Kidney (tissue), 14 donors: Measurements from ENCODE around the gene ZNF217. TPM values are rescaled to one million over a fixed set of nuclear protein-coding genes. Genes with fewer than 3 reads are reported as not detected.

Experiments
- DNase-seq, 5 donors: peaks; one replicate each; pipeline ENCODE4 v3.0.0-alpha.2; 2013 to 2020
- FAIRE-seq: peaks from 2 replicates; lab custom pipeline; 2012; peaks lifted over from hg19 to GRCh38; lab: Jason Lieb, UNC
- H3K27ac ChIP-seq, 2 donors: one replicate each; pipeline ENCODE4 v1.7.0; 2013; ENCODE audit warnings: low read depth in 2 of 2, low read length in 2 of 2, inconsistent platforms in 1 of 2
- H3K27me3 ChIP-seq: one replicate; pipeline ENCODE4 v1.7.1; 2013; ENCODE audit warnings: low read length, inconsistent platforms; ENCODE audit not compliant: control insufficient read depth, insufficient read depth
- H3K36me3 ChIP-seq, 3 donors: one replicate each; pipeline versions ENCODE4 v1.7.0 to v1.7.1; 2013; ENCODE audit warnings: low read length in 3 of 3, control low read depth in 1 of 3, inconsistent platforms in 1 of 3; ENCODE audit not compliant: insufficient read depth in 3 of 3, control insufficient read depth in 2 of 3
- H3K4me1 ChIP-seq, 3 donors: one replicate each; pipeline versions ENCODE4 v1.7.0 to v1.7.1; 2013; ENCODE audit warnings: low read length in 3 of 3, inconsistent platforms in 1 of 3, low read depth in 1 of 3; ENCODE audit not compliant: control insufficient read depth in 2 of 3, insufficient read depth in 2 of 3
- H3K4me3 ChIP-seq, 3 donors: one replicate each; pipeline versions ENCODE4 v1.7.0 to v1.8.1; 2013; ENCODE audit warnings: low read length in 3 of 3, control low read depth in 1 of 3, inconsistent platforms in 1 of 3
- H3K9ac ChIP-seq, 3 donors: one replicate each; pipeline versions ENCODE4 v1.7.0 to v1.7.1; 2013; ENCODE audit warnings: low read length in 3 of 3, control low read depth in 1 of 3, inconsistent platforms in 1 of 3
- H3K9me3 ChIP-seq, 3 donors: one replicate each; pipeline versions ENCODE4 v1.7.0 to v1.7.1; 2013; ENCODE audit warnings: low read length in 3 of 3, control low read depth in 1 of 3, inconsistent platforms in 1 of 3; ENCODE audit not compliant: control insufficient read depth in 2 of 3, insufficient read depth in 1 of 3
- CTCF ChIP-seq: IDR thresholded peaks from 3 replicates; pipeline ENCODE4 v1.5.1; 2012; ENCODE audit warnings: mild to moderate bottlenecking, moderate library complexity, borderline replicate concordance; ENCODE audit not compliant: insufficient read depth; ENCODE audit errors: extremely low read depth
- intact Hi-C: fragments of 100-400 bp; cut with DNase I; formaldehyde crosslinking; loops from one replicate; pipeline ENCODE4 v1.11.1; 2022
- polyA plus RNA-seq: library from polyadenylated mRNA; stranded (reverse); fragments of 350-450 nt; fragmentation: Illumina TruSeq; extraction: RNeasy Lipid Tissue Mini Kit (QIAGEN cat#74804); gene quantifications from one replicate; pipeline ENCODE4 v1.2.3, GENCODE V29; 2014; ENCODE audit warnings: low read depth, low replicate concordance; ENCODE audit not compliant: insufficient read depth
- total RNA-seq: library from RNA; stranded (reverse); fragmentation: NEBNext Ultra II Directional; extraction: Animal tissue kit (Norgen Biotek cat#: 25700); gene quantifications from one replicate; pipeline ENCODE4 v1.2.1, GENCODE V29; 2021
- donor health status: control.
- donor health status: control.
- donor health status: control.
- donor health status: control.
- donor health status: control.
- donor health status: DM: yes; HTN: yes; CAD: no.
- donor health status: Normal renal cell carcinoma (clear cell type).

Gene ZNF217
- total and polyA plus RNA-seq, 2 donors from 2014 or later: 5.0 to 60.9 TPM

GRCh38 chr20:53530440-53530839, 63.2 kb downstream of the ZNF217 start:
- intact Hi-C loops: no loop called here
- no peaks in the 10 kb centered on the region for H3K36me3 ChIP-seq
- H3K9me3 ChIP-seq: no peaks in the 10 kb centered on the region
- no peak overlapping the region for H3K4me3 ChIP-seq
- FAIRE-seq (no peak), DNase-seq (no peak)
- no peak overlapping the region for H3K9ac ChIP-seq
- TF ChIP-seq CTCF: no peak
- no peaks in the 10 kb centered on the region for H3K27me3 ChIP-seq
- no peak overlapping the region for H3K27ac ChIP-seq
- no peaks in the 10 kb centered on the region for H3K4me1 ChIP-seq

- Histone ChIP-seq H3K9ac (no peak overlapping the region), H3K27me3 (no peaks in the 10 kb centered on the region), H3K4me3 (no peak overlapping the region), H3K9me3 (no peaks in the 10 kb centered on the region), H3K36me3 (no peaks in the 10 kb centered on the region), H3K27ac (no peak overlapping the region), H3K4me1 (no peaks in the 10 kb centered on the region)
- FAIRE-seq (no peak), DNase-seq (no peak)
- no peak for TF ChIP-seq CTCF
- intact Hi-C loops: no loop called here
Observed at GRCh38 chr20:53529658-53530057, 64.0 kb downstream of the ZNF217 start.

- H3K9ac ChIP-seq: no peak overlapping the region
- H3K4me1 ChIP-seq: no peaks in the 10 kb centered on the region
- H3K9me3 ChIP-seq: no peaks in the 10 kb centered on the region
- TF ChIP-seq CTCF: no peak
- intact Hi-C loops: no loop called here
- H3K27ac ChIP-seq: no peak overlapping the region
- DNase-seq (no peak), FAIRE-seq (no peak)
- no peak overlapping the region for H3K4me3 ChIP-seq
- H3K27me3 ChIP-seq: no peaks in the 10 kb centered on the region
- no peaks in the 10 kb centered on the region for H3K36me3 ChIP-seq
Observed at GRCh38 chr20:53527196-53527595, 66.4 kb downstream of the ZNF217 start.
